NCI-H2029 treated with DMSO at 0.1 percent for 48 hours (cell line): ENCODE results near the gene KRTAP11-1.

Source experiments
- DNase-seq: peaks from one replicate; lab custom pipeline; 2025; lab: John Stamatoyannopoulos, UW

The KRTAP11-1 gene

GRCh38 chr21:30881480-30881879, at the start of gene KRTAP11-1:
Gene KRTAP11-1 (minus strand): TSS chr21:30881580. CDS start chr21:30881524, 56 bp downstream.
- DNase-seq = no peak

DNA sequence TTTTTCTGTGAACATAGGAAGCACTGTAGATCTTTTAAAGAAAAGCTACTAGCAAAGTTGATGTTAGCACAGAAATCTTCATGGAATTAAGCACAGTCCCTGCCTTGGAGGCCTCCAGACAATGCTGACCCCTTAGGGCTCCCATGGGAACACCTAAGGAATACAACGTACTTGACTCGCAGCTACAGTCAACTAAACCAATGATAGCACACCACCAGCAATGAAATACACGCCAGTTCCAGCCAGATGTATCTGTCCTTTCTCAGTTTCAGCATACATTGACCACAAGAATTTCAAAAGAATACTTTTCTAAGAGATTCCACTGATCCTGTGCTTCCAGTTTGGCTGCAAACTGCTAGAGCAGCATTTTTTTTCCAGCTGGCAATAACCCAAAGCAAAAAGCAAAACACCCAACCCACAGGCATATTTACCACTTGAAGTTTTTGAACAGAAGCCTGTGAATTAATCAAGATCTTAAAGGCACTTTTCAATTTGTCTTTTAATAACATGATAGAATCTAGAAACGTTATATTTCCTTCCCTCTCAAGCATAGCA, 42.8 kb upstream of the KRTAP11-1 start:
- no peak for DNase-seq

GRCh38 chr21:30921129-30921528, 39.7 kb upstream of the KRTAP11-1 start:
- no peak for DNase-seq

GRCh38 chr21:30917557-30917956, 36.2 kb upstream of the KRTAP11-1 start:
- DNase-seq = no peak

DNA sequence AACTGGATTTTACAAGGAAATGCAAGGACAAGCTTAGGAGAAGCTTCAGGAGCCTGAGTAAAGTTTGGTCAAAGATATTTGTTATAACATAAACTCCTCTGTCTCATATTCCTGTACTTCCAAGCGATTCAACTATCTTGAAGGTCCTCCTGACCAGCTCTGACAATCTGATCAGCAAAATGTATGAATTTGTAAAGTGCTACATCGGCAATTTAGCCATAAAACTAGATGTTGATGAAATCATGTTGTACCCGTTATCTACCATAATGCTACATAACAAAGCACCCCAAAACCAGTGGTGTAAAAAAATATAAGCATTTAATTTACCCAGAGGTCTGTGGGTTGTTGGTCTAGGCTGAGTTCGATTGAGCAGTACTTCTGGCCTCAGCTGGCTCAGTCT, 19.5 kb upstream of the KRTAP11-1 start:
- no peak for DNase-seq

DNA sequence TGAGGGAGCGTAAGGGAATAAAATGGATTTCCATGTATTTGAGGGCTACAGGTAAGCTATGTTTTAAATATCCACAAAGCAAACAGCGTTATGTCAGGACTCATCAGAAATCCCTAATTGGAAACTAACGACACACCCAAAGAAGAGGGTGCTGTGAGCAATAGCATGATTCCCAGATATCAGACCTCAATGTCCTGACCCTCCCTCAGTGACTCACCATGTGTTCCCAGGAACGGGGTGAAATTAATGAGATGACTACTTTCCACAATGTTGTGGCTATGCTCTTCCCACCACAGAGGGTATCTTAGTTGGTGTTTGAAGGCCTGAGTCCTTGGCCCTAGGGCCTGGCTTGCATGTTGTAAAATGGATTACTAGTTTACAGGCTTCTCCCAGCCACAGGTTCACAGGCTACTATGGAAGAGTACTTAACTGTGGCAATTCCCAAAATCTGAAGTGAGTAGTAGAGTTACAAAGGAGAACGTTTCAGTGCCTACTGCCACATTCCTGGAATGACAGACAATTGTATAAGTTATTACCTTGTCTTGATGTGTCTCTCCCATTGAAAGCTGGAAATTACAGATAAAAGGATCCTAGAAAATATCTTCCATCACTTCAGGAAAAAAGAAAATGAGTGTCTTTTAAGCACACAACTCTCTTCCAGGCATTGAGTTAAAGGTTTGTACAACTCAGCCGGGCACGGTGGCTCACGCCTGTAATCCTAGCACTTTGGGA, 1.7 kb upstream of the KRTAP11-1 start:
- no peak for DNase-seq

DNA sequence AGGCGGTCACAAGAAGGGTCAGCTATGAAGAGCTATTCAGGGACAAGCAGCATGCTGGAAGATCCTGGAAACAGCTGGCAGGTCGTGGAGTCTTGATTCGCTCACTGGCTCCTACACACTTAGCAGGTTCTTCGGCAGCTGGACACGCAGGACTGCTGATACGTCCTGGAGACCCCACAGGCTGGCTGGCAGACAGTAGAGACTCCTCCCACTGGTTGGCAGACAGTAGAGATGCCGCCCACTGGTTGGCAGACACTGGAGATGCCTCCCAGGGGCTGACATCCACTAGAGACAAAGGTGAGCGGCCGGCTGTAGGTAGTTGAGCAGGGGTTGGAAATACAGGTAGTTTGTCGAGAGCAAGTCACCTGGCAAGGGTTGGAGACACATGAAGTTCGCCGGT, 466 bp downstream of the KRTAP11-1 start:
- no peak for DNase-seq

DNA sequence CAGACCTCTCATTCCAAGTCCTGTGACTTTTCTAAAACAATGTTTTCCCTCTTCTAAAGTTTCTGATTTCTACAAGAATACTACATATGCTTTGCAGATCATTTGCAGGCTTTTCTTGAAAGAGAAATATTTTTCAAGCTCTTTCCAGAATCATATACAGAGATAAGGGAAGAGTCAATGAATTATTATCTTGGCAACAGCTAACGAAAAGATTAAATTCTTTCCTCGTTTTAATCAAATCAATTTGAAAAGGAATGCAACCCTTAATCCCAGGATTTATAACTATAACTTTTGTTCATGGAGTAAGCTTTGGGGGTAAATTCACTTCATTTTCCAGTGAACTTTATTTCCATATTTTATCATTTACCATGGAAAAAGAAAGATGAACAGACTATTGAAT, 6.9 kb downstream of the KRTAP11-1 start:
- DNase-seq = no peak

DNA sequence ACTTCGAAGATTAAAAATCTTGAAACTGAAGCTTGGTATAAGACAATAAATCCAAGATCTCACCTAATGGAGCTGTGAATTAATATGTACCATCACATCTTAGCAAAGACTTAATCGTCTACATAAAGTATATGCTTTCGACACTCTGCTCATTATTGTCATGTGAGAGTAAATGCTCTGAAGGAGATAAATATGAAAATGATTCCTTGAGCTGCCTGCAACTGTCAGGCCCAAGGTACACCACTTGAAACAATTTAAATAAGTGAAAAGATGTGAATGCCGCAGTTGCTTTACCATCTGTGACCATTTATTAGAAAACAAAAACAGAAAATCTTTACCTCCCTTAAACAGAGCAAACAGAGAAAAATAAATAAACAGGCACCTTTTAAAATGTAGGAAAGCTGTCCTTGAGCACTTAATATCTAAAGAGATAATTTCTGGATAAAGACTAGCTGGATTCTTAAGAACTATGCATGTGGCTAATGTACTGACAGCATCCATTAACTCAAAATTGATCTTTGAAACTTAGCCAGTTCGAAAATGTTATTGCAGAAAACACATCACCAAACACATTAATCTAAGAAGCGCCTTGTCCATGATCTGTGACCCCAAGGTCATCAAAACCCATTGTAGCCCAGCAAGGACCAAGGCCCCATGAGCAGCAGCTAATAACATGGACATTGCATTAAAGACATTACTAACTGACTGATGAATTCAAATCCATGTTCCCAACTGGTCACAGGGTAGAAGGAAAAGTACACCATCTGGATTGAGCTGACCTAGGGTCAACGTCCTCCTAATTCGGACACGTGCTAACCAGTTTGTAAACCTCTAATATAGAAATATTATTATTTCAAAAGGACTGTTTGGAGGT, 33.5 kb downstream of the KRTAP11-1 start:
- no peak for DNase-seq

DNA sequence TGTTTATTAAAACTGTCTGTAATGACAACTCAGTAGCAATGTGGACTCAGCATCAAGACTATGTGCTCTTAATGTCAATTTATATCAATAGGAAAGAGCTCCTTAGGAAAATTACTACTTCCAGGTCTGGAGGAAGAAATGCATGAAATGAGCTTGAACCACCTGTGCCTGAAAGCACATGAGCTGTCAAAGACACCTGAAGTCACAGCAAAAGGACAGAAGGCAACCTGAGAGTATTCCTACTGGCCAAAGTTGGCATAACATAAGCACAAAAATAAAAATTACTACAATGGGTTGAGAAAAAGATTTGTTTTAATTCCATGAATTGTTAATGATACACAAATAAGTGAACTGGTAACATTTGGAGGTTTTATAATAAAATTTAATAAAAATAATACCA, 38.4 kb downstream of the KRTAP11-1 start:
- no peak for DNase-seq

GRCh38 chr21:30839304-30839703, 42.1 kb downstream of the KRTAP11-1 start:
- DNase-seq = no peak

DNA sequence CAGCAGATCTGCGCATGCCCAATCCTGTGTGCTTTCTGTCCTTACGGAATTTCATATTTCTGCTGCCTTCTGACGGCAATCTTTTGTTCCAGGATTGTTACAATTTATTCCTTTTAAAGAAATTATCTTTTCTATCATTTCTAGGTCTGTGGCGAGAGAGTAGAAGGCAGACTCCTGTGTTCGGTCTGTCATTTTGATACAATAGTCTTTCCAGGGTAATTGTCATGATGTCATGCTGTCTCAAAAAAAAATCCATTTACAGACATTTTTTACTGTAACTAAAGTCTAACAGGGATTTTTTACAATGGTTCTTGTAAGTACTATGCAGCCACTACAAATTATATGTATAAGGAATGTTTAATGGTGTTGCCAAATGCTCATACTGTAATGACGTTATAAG, 42.8 kb downstream of the KRTAP11-1 start:
- DNase-seq = no peak

- no peak for DNase-seq
Observed at GRCh38 chr21:30831194-30831765, 50.1 kb downstream of the KRTAP11-1 start.
